Thyroid gland (tissue), 4 donors: ENCODE results near the gene RASA3. TPM values are rescaled to one million over a fixed set of nuclear protein-coding genes. Genes with fewer than 3 reads are reported as not detected.

ENCODE experiments used
- DNase-seq, 2 donors: peaks; one replicate each; pipeline ENCODE4 v3.0.0-alpha.2; 2019
- H3K27ac ChIP-seq, 3 donors: fragments of 200-600 bp; sonication (generic); 1 replicate in 2 of 3; 2 replicates in 1 of 3; pipeline ENCODE4 v1.5.1; 2016 to 2019; ENCODE audit warnings: mild to moderate bottlenecking in 1 of 3, moderate library complexity in 1 of 3
- H3K27me3 ChIP-seq: fragments of 200-600 bp; sonication (generic); one replicate; pipeline ENCODE4 v1.5.1; 2019
- H3K36me3 ChIP-seq, 2 donors: fragments of 200-600 bp; sonication (generic); one replicate each; pipeline ENCODE4 v1.5.1; 2016 to 2019
- H3K4me1 ChIP-seq, 2 donors: fragments of 200-600 bp; sonication (generic); one replicate each; pipeline ENCODE4 v1.5.1; 2017 to 2019
- H3K4me3 ChIP-seq, 3 donors: fragments of 200-600 bp; sonication (generic); replicated peaks in 1 of 3; 1 replicate in 2 of 3; 2 replicates in 1 of 3; pipeline ENCODE4 v1.5.1; 2016; ENCODE audit warnings: mild to moderate bottlenecking in 1 of 3
- H3K9me3 ChIP-seq: fragments of 200-600 bp; sonication (generic); one replicate; pipeline ENCODE4 v1.5.1; 2017
- POLR2A ChIP-seq, 2 donors: fragments of 450-650 bp; IDR thresholded peaks; one replicate each; pipeline ENCODE4 v1.6.1; 2017; ENCODE audit warnings: antibody characterized with exemption in 2 of 2, mild to moderate bottlenecking in 2 of 2, moderate library complexity in 1 of 2
- WGBS, 2 donors: methylation state at CpG; one replicate each; pipeline ENCODE4 v1.1.5; 2017; 5-methylcytosine and 5-hydroxymethylcytosine counted together
- intact Hi-C: fragments of 100-400 bp; cut with DNase I; formaldehyde crosslinking; loops from one replicate; pipeline ENCODE4 v1.15.1; 2023
- total RNA-seq, 4 donors: library from RNA; depleted of rRNA; stranded (reverse); fragments of >200 nt; gene quantifications; one replicate each; pipeline ENCODE4 v1.2.3, GENCODE V29; 2016
- TF ChIP-seq, protein P1 (sequence below), 6 experiments: fragments of 200-600 bp in 3 of 6; fragments of 450-650 bp in 3 of 6; sonication (generic) in 3 of 6; IDR thresholded peaks; one replicate each; pipeline ENCODE4 v1.5.1; 2016 to 2019; ENCODE audit warnings: antibody characterized with exemption in 6 of 6, mild to moderate bottlenecking in 2 of 6, inconsistent platforms in 1 of 6, moderate library complexity in 1 of 6

The RASA3 gene
- total RNA-seq, 4 donors from 2014 or later: 22.3 to 32.3 (median 25.5) TPM

DNA sequence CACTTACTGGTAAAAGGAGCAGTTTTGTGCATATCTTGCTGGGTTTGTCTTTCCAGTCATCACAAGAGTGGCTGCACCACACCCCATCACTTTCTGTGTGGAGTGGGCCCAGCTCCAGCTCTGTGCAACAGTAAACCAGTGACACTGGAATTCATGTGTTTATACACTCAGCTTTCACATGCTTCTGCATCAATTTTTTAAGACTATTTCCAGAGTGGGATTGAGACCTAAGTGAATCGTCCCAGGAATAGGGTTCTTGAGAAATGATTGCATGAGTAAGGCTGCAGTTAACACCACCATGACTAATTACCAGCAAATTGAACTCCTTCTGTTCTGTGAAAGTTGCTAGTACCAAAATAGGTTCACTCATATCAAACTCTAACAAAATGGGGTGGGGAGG, 41.3 kb upstream of the RASA3 start:
- no peak overlapping the region for H3K4me3 ChIP-seq
- H3K27me3 ChIP-seq: no peaks in the 10 kb centered on the region
- WGBS, 2 donors: 79 to 80% methylated on average over 1 of the region's 1 CpG

DNA sequence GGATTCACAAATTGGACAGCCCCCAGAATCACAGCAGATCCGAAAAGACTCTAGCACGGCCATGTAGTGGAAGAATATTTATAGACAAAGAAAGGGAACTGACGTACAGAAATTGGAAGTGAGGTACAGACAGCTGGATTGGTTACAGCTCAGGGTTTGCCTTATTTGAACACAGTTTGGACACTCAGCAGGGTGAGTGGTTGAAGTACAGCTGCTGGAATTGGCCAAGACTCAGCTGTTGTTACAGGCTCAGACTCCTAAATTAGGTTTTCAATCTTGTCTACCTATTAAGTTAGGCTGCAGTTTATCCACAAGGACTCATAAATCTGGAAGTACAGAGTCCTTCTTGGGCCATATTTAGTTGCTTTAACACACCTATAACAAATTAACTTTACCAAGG, 40.8 kb upstream of the RASA3 start:
- whole genome bisulfite sequencing, 2 donors: 86 to 97% methylated on average over 3 of the region's 3 CpGs
- no peaks in the 10 kb centered on the region for H3K27me3 ChIP-seq
- no peaks in the 10 kb centered on the region for H3K36me3 ChIP-seq
- no peak overlapping the region for H3K4me3 ChIP-seq
- TF ChIP-seq, protein P1, sequence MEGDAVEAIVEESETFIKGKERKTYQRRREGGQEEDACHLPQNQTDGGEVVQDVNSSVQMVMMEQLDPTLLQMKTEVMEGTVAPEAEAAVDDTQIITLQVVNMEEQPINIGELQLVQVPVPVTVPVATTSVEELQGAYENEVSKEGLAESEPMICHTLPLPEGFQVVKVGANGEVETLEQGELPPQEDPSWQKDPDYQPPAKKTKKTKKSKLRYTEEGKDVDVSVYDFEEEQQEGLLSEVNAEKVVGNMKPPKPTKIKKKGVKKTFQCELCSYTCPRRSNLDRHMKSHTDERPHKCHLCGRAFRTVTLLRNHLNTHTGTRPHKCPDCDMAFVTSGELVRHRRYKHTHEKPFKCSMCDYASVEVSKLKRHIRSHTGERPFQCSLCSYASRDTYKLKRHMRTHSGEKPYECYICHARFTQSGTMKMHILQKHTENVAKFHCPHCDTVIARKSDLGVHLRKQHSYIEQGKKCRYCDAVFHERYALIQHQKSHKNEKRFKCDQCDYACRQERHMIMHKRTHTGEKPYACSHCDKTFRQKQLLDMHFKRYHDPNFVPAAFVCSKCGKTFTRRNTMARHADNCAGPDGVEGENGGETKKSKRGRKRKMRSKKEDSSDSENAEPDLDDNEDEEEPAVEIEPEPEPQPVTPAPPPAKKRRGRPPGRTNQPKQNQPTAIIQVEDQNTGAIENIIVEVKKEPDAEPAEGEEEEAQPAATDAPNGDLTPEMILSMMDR (IDR thresholded peaks at IDR 0.05): no peak
- TF ChIP-seq POLR2A (IDR thresholded peaks at IDR 0.05): no peak
- no peak for DNase-seq
- intact Hi-C loops: no loop called here
- no peak overlapping the region for H3K27ac ChIP-seq
- H3K4me1 ChIP-seq: peaks cover 4 to 6% of the 10 kb centered on the region in 2 donors
- no peaks in the 10 kb centered on the region for H3K9me3 ChIP-seq

More for the DNA sequence above, 41.3 kb upstream of the RASA3 start:
- Histone ChIP-seq H3K27ac (no peak overlapping the region), H3K9me3 (no peaks in the 10 kb centered on the region), H3K4me1 (peaks cover 4 to 6% of the 10 kb centered on the region in 2 donors), H3K36me3 (no peaks in the 10 kb centered on the region)
- intact Hi-C loops: no loop called here
- no peak for DNase-seq
- TF ChIP-seq, protein P1 (IDR thresholded peaks at IDR 0.05): no peak
- no peak for TF ChIP-seq POLR2A (IDR thresholded peaks at IDR 0.05)

DNA sequence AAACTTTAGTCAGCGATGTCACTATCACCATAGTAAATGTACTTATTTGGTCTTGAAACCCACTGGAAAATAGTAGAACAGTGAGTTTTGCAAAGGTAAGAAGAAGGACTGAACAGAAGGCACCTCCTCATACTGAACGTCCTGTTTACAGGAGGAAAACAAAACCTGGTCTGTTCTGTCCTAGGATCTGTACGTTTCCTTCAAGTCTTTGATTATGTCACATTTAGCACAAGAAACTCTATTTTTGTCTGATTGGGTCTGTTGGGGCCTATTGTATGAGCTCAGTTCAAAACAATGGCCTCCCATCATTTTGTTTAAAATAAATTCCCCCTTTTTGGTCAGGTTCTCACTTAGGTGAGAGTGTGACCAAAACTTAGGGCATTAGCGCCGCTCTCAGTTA, 35.5 kb upstream of the RASA3 start:
- TF ChIP-seq POLR2A (IDR thresholded peaks at IDR 0.05): no peak
- TF ChIP-seq, protein P1 (IDR thresholded peaks at IDR 0.05): no peak
- no peaks in the 10 kb centered on the region for H3K27me3 ChIP-seq
- no peak for DNase-seq
- no peak overlapping the region for H3K27ac ChIP-seq
- H3K4me3 ChIP-seq: no peak overlapping the region
- intact Hi-C loops: no loop called here
- no peaks in the 10 kb centered on the region for H3K4me1 ChIP-seq
- 93 to 96% methylated on average over 5 of the region's 5 CpGs for WGBS, 2 donors
- H3K36me3 ChIP-seq: no peaks in the 10 kb centered on the region
- no peaks in the 10 kb centered on the region for H3K9me3 ChIP-seq

DNA sequence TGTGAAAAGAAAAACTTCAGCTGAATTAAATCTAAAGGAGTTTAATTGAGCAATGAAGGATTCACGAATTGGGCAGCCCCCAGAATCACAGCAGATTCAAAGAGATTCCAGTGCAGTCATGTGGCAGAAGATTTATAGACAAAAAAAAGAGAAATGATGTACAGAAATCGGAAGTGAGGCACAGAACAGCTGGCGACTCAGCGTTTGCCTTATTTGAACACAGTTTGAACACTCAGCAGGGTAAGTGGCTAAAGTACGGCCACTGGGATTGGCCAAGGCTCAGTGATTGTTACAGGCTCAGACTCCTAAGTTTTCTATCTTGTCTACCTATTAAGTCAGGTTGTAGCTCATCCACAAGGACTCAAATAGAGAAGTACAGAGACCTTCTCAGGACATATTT, 35.0 kb upstream of the RASA3 start:
- WGBS, 2 donors: 70 to 82% methylated on average over 5 of the region's 5 CpGs
- no peaks in the 10 kb centered on the region for H3K36me3 ChIP-seq
- no peak overlapping the region for H3K4me3 ChIP-seq
- DNase-seq: no peak
- H3K4me1 ChIP-seq: peaks cover 0 to 2% of the 10 kb centered on the region in 2 donors
- intact Hi-C loops: no loop called here
- no peaks in the 10 kb centered on the region for H3K9me3 ChIP-seq
- no peak for TF ChIP-seq POLR2A (IDR thresholded peaks at IDR 0.05)
- TF ChIP-seq, protein P1 (IDR thresholded peaks at IDR 0.05): no peak
- H3K27me3 ChIP-seq: no peaks in the 10 kb centered on the region
- no peak overlapping the region for H3K27ac ChIP-seq

DNA sequence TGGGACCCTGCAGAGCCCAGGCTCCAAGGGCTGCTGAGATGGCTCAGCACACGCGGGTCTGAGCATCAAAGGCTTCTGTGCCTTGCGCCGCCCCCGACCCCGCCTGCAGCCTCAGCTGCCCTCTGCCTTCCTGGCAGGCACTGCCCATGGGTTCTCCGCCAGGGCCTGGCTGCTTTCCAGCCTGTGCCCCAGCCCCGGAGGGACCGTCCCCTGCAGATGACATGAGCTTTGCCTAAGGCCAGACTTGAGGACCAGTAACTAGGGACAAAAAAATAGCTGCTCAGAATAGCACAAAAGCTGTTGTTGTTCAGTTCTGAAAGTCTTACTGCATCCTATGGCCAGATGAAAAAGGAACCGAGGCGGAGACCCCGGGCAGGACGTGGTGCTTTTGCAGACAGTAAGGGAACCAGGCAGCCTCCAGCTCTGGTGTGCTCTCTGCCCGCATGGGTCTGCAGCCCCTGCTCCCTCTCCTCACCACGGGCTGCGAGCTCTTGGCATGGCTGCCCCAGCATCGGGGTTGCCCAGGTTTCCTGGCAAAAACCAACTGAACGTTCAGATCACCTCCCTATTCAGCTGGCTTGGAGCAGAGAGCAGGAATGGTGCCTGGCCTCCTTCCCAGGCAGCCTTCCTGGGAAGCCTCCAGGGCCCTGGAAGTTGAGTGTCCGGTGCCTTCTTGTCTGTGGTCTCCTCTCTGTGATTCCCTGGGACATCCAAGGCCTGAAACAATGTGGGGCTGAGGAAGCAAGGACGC, 34.1 kb upstream of the RASA3 start:
- no peaks in the 10 kb centered on the region for H3K27me3 ChIP-seq
- peaks cover 0 to 7% of the 10 kb centered on the region in 2 donors for H3K4me1 ChIP-seq
- TF ChIP-seq, protein P1 (IDR thresholded peaks at IDR 0.05): no peak
- TF ChIP-seq POLR2A (IDR thresholded peaks at IDR 0.05): no peak
- DNase-seq: no peak
- 60 to 61% methylated on average over 11 to 19 of the region's 20 CpGs for WGBS, 2 donors
- H3K36me3 ChIP-seq: no peaks in the 10 kb centered on the region
- intact Hi-C loops: no loop called here
- no peak overlapping the region for H3K4me3 ChIP-seq
- H3K9me3 ChIP-seq: no peaks in the 10 kb centered on the region
- H3K27ac ChIP-seq: no peak overlapping the region
